ENCODE data around the gene CBFA2T2. TPM values are rescaled to one million over a fixed set of nuclear protein-coding genes. Genes with fewer than 3 reads are reported as not detected.
"Not testable (repeated sequence)": the region's sequence is repeated elsewhere in the genome, so short reads cannot be mapped to it uniquely, and the experiment has no call there.

Gene CBFA2T2
- total RNA-seq, 1 donor from 2014 or later, result 58.1 TPM

DNA sequence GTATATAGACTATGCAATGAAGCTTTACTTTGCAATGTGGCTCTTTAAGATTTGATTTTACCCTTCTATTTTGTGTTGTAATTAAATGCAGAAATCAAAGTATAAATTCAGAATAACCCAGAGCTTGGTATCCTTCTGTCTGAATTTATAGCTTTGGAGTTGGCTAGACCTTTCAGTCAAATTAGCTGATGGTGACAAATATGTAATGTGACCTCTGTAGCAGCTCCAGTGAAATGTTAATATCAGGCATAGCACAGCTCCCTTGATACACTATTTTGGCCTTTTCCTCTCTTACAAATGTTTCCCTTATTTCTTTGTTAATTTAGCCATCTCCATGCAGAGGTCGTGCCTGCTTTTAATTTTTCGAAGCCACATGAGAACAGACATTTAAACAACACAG is 11.1 kb downstream of the CBFA2T2 start:
- no peaks in the 10 kb centered on the region for H3K9me3 Mint-ChIP-seq (ENCODE audit: low read depth)
- H3K27me3 Mint-ChIP-seq, result no peaks in the 10 kb centered on the region
- TF ChIP-seq, protein P1, sequence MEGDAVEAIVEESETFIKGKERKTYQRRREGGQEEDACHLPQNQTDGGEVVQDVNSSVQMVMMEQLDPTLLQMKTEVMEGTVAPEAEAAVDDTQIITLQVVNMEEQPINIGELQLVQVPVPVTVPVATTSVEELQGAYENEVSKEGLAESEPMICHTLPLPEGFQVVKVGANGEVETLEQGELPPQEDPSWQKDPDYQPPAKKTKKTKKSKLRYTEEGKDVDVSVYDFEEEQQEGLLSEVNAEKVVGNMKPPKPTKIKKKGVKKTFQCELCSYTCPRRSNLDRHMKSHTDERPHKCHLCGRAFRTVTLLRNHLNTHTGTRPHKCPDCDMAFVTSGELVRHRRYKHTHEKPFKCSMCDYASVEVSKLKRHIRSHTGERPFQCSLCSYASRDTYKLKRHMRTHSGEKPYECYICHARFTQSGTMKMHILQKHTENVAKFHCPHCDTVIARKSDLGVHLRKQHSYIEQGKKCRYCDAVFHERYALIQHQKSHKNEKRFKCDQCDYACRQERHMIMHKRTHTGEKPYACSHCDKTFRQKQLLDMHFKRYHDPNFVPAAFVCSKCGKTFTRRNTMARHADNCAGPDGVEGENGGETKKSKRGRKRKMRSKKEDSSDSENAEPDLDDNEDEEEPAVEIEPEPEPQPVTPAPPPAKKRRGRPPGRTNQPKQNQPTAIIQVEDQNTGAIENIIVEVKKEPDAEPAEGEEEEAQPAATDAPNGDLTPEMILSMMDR (IDR thresholded peaks at IDR 0.05; ENCODE audit: unreplicated experiment), result no peak
- peak overlapping the region; percentile 59 for H3K27ac Mint-ChIP-seq
- peaks cover 10% of the 10 kb centered on the region for H3K4me1 Mint-ChIP-seq (ENCODE audit: low read depth)
- peaks cover 4% of the 10 kb centered on the region for H3K36me3 Mint-ChIP-seq (ENCODE audit: insufficient read depth)
- H3K4me3 Mint-ChIP-seq (ENCODE audit: low read depth), result no peak overlapping the region
- no peak for DNase-seq (ENCODE audit: low spot score, unreplicated experiment)

DNA sequence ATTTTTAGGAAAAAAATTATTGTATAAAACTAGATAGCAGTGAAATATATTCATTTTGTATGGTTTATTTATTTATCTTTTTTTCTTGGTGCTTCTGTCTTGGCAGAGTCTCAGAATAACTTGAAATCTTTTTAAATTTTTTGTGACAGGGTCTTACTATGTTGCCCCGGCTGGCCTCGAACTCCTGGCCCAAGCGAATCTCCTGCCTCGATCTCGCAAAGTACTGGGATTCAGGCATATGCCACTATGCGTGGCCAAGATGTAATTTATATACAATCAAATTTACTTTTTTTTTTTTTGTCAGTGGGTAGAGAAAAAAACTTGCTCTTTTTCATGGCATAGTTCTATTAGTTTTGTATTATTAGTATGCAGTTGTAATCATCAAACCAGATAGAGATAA is 13.7 kb downstream of the CBFA2T2 start:
- TF ChIP-seq, protein P1 (IDR thresholded peaks at IDR 0.05; ENCODE audit: unreplicated experiment), result no peak
- Mint-ChIP-seq H3K36me3 (ENCODE audit: insufficient read depth) (peaks cover 7% of the 10 kb centered on the region), H3K4me1 (ENCODE audit: low read depth) (peaks cover 16% of the 10 kb centered on the region), H3K4me3 (ENCODE audit: low read depth) (no peak overlapping the region), H3K27ac (no peak overlapping the region), H3K9me3 (ENCODE audit: low read depth) (peaks cover 3% of the 10 kb centered on the region), H3K27me3 (no peaks in the 10 kb centered on the region)
- DNase-seq (ENCODE audit: low spot score, unreplicated experiment), result no peak

DNA sequence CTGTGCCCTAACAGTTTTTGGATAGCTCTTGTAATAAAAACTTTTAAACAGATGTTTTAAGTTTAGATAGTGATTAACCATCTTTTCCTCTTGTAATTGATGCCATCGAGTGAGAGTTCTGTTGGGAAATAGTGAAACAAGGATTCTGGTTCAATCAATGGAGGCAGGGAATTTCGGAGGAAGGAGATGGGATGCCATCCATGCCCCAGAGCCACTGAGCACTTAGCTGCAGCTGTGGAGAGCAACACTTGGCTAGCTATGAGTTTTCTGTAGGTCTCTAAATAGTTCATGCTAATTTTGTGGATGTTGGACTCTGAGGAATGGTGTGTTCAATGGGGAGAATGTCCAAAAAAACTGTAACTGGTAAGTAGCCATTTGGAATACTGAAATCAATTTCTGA is 16.7 kb downstream of the CBFA2T2 start:
- Mint-ChIP-seq H3K4me1 (ENCODE audit: low read depth) (peaks cover 9% of the 10 kb centered on the region), H3K4me3 (ENCODE audit: low read depth) (no peak overlapping the region), H3K27ac (no peak overlapping the region), H3K27me3 (no peaks in the 10 kb centered on the region), H3K36me3 (ENCODE audit: insufficient read depth) (peaks cover 16% of the 10 kb centered on the region), H3K9me3 (ENCODE audit: low read depth) (peaks cover 11% of the 10 kb centered on the region)
- DNase-seq (ENCODE audit: low spot score, unreplicated experiment), result no peak
- TF ChIP-seq, protein P1 (IDR thresholded peaks at IDR 0.05; ENCODE audit: unreplicated experiment), result no peak

DNA sequence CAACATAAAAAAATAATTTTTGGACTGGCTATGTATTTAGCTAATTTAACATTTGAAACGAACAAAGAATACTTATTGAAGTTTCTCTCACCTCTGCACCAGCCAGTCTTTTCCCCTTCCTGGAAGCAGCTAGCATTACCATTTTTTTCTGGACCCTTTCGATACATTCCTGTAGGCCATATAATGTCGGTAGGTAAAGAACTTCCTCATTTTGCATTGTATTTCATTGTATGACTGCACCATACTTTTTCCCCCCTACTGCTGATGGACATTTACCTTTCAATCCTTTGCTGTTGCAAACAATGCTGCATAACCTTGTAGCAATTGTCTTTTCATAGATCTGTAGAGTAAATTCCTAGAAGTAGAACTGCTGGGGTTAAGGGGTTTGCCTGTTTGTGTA is 17.6 kb downstream of the CBFA2T2 start:
- Mint-ChIP-seq H3K9me3 (ENCODE audit: low read depth) (peaks cover 11% of the 10 kb centered on the region), H3K4me3 (ENCODE audit: low read depth) (no peak overlapping the region), H3K27ac (no peak overlapping the region), H3K27me3 (no peaks in the 10 kb centered on the region), H3K4me1 (ENCODE audit: low read depth) (peaks cover 11% of the 10 kb centered on the region), H3K36me3 (ENCODE audit: insufficient read depth) (peaks cover 16% of the 10 kb centered on the region)
- TF ChIP-seq, protein P1 (IDR thresholded peaks at IDR 0.05; ENCODE audit: unreplicated experiment), result no peak
- DNase-seq (ENCODE audit: low spot score, unreplicated experiment), result no peak

DNA sequence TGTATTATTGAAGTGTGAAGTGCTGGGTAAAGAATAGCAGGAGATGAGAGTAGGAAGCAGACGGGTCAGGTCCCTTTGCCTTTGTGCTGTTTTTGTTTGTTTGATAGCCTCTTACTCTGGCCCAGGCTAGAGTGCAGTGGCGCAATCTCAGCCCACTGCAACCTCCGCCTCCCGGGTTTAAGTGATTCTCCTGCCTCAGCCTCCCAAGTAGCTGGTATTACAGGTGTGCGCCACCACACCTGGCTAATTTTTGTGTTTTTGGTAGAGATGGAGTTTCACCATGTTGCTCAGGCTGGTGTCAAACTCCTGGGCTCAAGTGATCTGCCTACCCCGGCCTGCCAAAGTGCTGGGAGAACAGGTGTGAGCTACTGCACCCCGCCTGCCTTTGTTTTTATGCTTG is 18.1 kb downstream of the CBFA2T2 start:
- H3K27ac Mint-ChIP-seq; H3K27me3 Mint-ChIP-seq; H3K4me3 Mint-ChIP-seq (ENCODE audit: low read depth); DNase-seq (ENCODE audit: low spot score, unreplicated experiment): not testable (repeated sequence)
- H3K9me3 Mint-ChIP-seq (ENCODE audit: low read depth), result peaks cover 11% of the 10 kb centered on the region
- peaks cover 17% of the 10 kb centered on the region for H3K36me3 Mint-ChIP-seq (ENCODE audit: insufficient read depth)
- H3K4me1 Mint-ChIP-seq (ENCODE audit: low read depth), result peaks cover 14% of the 10 kb centered on the region

DNA sequence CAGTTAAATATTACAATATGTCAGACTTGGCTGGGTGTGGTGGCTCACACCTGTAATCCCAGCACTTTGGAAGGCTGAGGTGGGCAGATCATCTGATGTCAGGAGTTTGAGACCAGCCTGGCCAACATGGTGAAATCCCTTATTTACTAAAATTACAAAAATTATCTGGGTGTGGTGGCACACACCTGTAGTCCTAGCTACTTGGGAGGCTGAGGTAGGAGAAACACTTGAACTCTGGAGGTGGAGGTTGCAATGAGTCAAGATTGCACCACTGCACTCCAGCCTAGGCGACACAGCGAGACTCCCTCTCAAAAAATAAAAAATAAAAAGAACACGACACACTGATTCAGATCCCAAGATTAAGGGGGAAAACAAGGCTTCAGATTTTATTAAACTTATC is 19.2 kb downstream of the CBFA2T2 start:
- H3K4me3 Mint-ChIP-seq (ENCODE audit: low read depth); H3K27me3 Mint-ChIP-seq; DNase-seq (ENCODE audit: low spot score, unreplicated experiment); H3K27ac Mint-ChIP-seq: not testable (repeated sequence)
- Mint-ChIP-seq H3K4me1 (ENCODE audit: low read depth) (peaks cover 17% of the 10 kb centered on the region), H3K36me3 (ENCODE audit: insufficient read depth) (peaks cover 13% of the 10 kb centered on the region), H3K9me3 (ENCODE audit: low read depth) (peaks cover 11% of the 10 kb centered on the region)

DNA sequence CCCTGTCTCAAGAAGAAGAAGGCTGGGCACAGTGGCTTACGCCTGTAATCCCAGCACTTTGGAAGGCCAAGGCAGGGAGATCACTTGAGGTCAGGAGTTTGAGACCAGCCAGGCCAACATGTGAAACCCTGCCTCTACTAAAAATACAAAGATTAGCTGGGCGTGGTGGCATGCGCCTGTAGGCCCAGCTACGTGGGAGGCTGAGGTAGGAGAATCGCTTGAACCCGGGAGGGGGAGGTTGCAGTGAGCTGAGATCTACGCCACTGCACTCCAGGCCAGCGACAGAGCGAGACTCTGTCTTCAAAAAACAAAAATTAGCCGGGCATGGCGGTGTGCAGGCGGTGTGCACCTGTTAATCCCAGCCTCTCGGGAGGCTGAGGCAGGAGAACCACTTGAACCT is 22.0 kb downstream of the CBFA2T2 start:
- not testable (repeated sequence) for H3K27me3 Mint-ChIP-seq; H3K27ac Mint-ChIP-seq; H3K4me3 Mint-ChIP-seq (ENCODE audit: low read depth); DNase-seq (ENCODE audit: low spot score, unreplicated experiment)
- Mint-ChIP-seq H3K4me1 (ENCODE audit: low read depth) (peaks cover 19% of the 10 kb centered on the region), H3K9me3 (ENCODE audit: low read depth) (peaks cover 11% of the 10 kb centered on the region), H3K36me3 (ENCODE audit: insufficient read depth) (peaks cover 17% of the 10 kb centered on the region)
